ENCODE measurements around the gene CYB5D1. TPM values are rescaled to one million over a fixed set of nuclear protein-coding genes. Genes with fewer than 3 reads are reported as not detected.

Gene CYB5D1
- total RNA-seq, 4 donors from 2014 or later: 9.4 to 13.6 (median 11.1) TPM

Small RNAs within 50 kb of the gene (small RNA-seq; reads per million reads assigned to genes)
- gene SCARNA21: 1.1 reads per million, percentile 25 among the genes with 10 or more reads in this experiment

Other genes with a start within 250 kb of the CYB5D1 start
- gene FXR2, start 243.1 kb upstream of the CYB5D1 start, total RNA-seq: 10 to 100 TPM; 34.7 to 39.4 (median 36.7) TPM
- gene SAT2, start 230.2 kb upstream of the CYB5D1 start, total RNA-seq: 100 to 1,000 TPM in 1 of 4 donors, 10 to 100 TPM in 3; 69.3 to 130 (median 82.0) TPM
- 1 to 10 TPM in 1 of 4 donors, under 1 TPM in 1, not detected in 2; 0.63 to 1.2 TPM for gene SHBG, start 227.9 kb upstream of the CYB5D1 start, total RNA-seq
- 1 to 10 TPM; 1.5 to 3.9 (median 1.9) TPM for gene ATP1B2, start 207.1 kb upstream of the CYB5D1 start, total RNA-seq
- gene TP53, start 170.5 kb upstream of the CYB5D1 start, total RNA-seq: 10 to 100 TPM; 26.7 to 32.1 (median 30.0) TPM
- gene WRAP53, start 169.5 kb upstream of the CYB5D1 start, total RNA-seq: 1 to 10 TPM; 3.6 to 8.0 (median 4.8) TPM
- gene EFNB3, start 152.8 kb upstream of the CYB5D1 start, total RNA-seq: under 1 TPM in 2 of 4 donors, not detected in 2; 0.20 to 0.21 TPM
- 1 to 10 TPM in 1 of 4 donors, under 1 TPM in 3; under 0.01 to 1.4 (median under 0.01) TPM for gene DNAH2, start 140.3 kb upstream of the CYB5D1 start, total RNA-seq
- gene KDM6B, start 23.8 kb upstream of the CYB5D1 start, total RNA-seq: 10 to 100 TPM in 2 of 4 donors, 1 to 10 TPM in 2; 7.5 to 10.8 (median 9.7) TPM
- 10 to 100 TPM in 3 of 4 donors, 1 to 10 TPM in 1; 9.2 to 41.7 (median 25.6) TPM for gene TMEM88, start 2.9 kb upstream of the CYB5D1 start, total RNA-seq
- 100 to 1,000 TPM; 104 to 198 (median 167) TPM for gene NAA38, start 444 bp upstream of the CYB5D1 start, total RNA-seq
- gene CHD3, start 30.8 kb downstream of the CYB5D1 start, total RNA-seq: 100 to 1,000 TPM in 3 of 4 donors, 10 to 100 TPM in 1; 80.4 to 202 (median 125) TPM
- 10 to 100 TPM in 1 of 4 donors, 1 to 10 TPM in 3; 2.6 to 41.2 (median 3.8) TPM for gene RNF227, start 58.3 kb downstream of the CYB5D1 start, total RNA-seq
- gene KCNAB3, start 71.9 kb downstream of the CYB5D1 start, total RNA-seq: 1 to 10 TPM; 1.1 to 6.0 (median 1.4) TPM
- 10 to 100 TPM; 24.1 to 39.3 (median 36.8) TPM for gene TRAPPC1, start 73.9 kb downstream of the CYB5D1 start, total RNA-seq
- 10 to 100 TPM; 22.4 to 38.0 (median 28.0) TPM for gene CNTROB, start 74.2 kb downstream of the CYB5D1 start, total RNA-seq
- gene GUCY2D, start 144.6 kb downstream of the CYB5D1 start, total RNA-seq: under 1 TPM in 1 of 4 donors, not detected in 3; 0.30 TPM
- gene ALOX15B, start 181.1 kb downstream of the CYB5D1 start, total RNA-seq: 10 to 100 TPM in 2 of 4 donors, 1 to 10 TPM in 2; 3.8 to 22.8 (median 9.3) TPM
- not detected for gene ALOX12B, start 229.7 kb downstream of the CYB5D1 start, total RNA-seq

All from tibial nerve (tissue), 4 donors.